OCI-LY1 (cell line): ENCODE results near the gene FBXO8.
"Not testable (repeated sequence)": the region's sequence is repeated elsewhere in the genome, so short reads cannot be mapped to it uniquely, and the experiment has no call there.

Source experiments
- H2AFZ ChIP-seq: fragments of 200-600 bp; sonication (generic), shearing (Covaris generic); 2 replicates; pipeline ENCODE4 v1.6.0; 2014; ENCODE audit warnings: antibody characterized with exemption, mild to moderate bottlenecking, low read length
- H3F3A ChIP-seq: fragments of 200-600 bp; sonication (generic), shearing (Covaris generic); 2 replicates; pipeline ENCODE4 v1.6.0; 2014; ENCODE audit warnings: mild to moderate bottlenecking, antibody characterized with exemption, low read length, moderate library complexity; ENCODE audit not compliant: insufficient read depth
- H3K27ac ChIP-seq: fragments of 200-600 bp; sonication (generic); 2 replicates; pipeline ENCODE4 v1.5.1; 2014; ENCODE audit warnings: low read length, mixed run types, mild to moderate bottlenecking, low read depth; ENCODE audit not compliant: poor library complexity, severe bottlenecking
- H3K27me3 ChIP-seq: fragments of 200-600 bp; sonication (generic); 2 replicates; pipeline ENCODE4 v1.6.0; 2014; ENCODE audit warnings: antibody characterized with exemption, mild to moderate bottlenecking, low read length, moderate library complexity; ENCODE audit not compliant: insufficient read depth
- H3K36me3 ChIP-seq: fragments of 200-600 bp; sonication (generic); 2 replicates; pipeline ENCODE4 v1.6.1; 2014; ENCODE audit warnings: mild to moderate bottlenecking, antibody characterized with exemption, low read length, moderate library complexity, mixed read lengths; ENCODE audit not compliant: insufficient read depth
- H3K4me1 ChIP-seq: fragments of 200-600 bp; sonication (generic); 2 replicates; pipeline ENCODE4 v1.5.1; 2014; ENCODE audit warnings: mild to moderate bottlenecking, low read length, moderate library complexity; ENCODE audit not compliant: insufficient read depth, severe bottlenecking
- H3K4me2 ChIP-seq: fragments of 200-600 bp; sonication (generic), shearing (Covaris generic); 2 replicates; pipeline ENCODE4 v1.6.1; 2014; ENCODE audit warnings: low read length
- H3K4me3 ChIP-seq: fragments of 200-600 bp; sonication (generic); 2 replicates; pipeline ENCODE4 v1.5.1; 2014; ENCODE audit warnings: low read length, low read depth, mild to moderate bottlenecking, mixed read lengths; ENCODE audit not compliant: poor library complexity, severe bottlenecking
- H3K79me2 ChIP-seq: fragments of 200-600 bp; shearing (Covaris generic); 2 replicates; pipeline ENCODE4 v1.6.1; 2016; ENCODE audit warnings: mixed run types, low read length, mixed read lengths; ENCODE audit not compliant: insufficient read depth
- H3K9ac ChIP-seq: fragments of 200-600 bp; sonication (generic), shearing (Covaris generic); 2 replicates; pipeline ENCODE4 v1.6.1; 2014; ENCODE audit warnings: mild to moderate bottlenecking, low read length, mixed read lengths
- H3K9me2 ChIP-seq: fragments of 200-600 bp; sonication (generic), shearing (Covaris generic); 2 replicates; pipeline ENCODE4 v1.6.1; 2014; ENCODE audit warnings: low read depth, mild to moderate bottlenecking, low read length, mixed read lengths
- H3K9me3 ChIP-seq: fragments of 200-600 bp; shearing (Covaris generic); 2 replicates; pipeline ENCODE4 v1.6.1; 2014; ENCODE audit warnings: low read length, mixed read lengths
- H4K20me1 ChIP-seq: fragments of 200-600 bp; sonication (generic), shearing (Covaris generic); 2 replicates; pipeline ENCODE4 v1.6.0; 2016; ENCODE audit warnings: mild to moderate bottlenecking, low read length; ENCODE audit not compliant: insufficient read depth
- CTCF ChIP-seq: fragments of 200-600 bp; sonication (generic), shearing (Covaris generic); IDR thresholded peaks from 2 replicates; pipeline ENCODE4 v1.5.1; 2017; ENCODE audit warnings: mild to moderate bottlenecking, antibody characterized with exemption, low read length, moderate library complexity, mixed read lengths
- EZH2 ChIP-seq: fragments of 200-600 bp; sonication (generic), shearing (Covaris generic); IDR thresholded peaks from 2 replicates; pipeline ENCODE4 v1.8.0; 2017; ENCODE audit warnings: borderline replicate concordance, mixed run types, mild to moderate bottlenecking, antibody characterized with exemption, low read length, moderate library complexity, mixed read lengths

FBXO8 gene

GRCh38 chr4:174303687-174304086 is 20.2 kb upstream of the FBXO8 start:
- Histone ChIP-seq H4K20me1 (no peaks in the 10 kb centered on the region), H3K9me2 (no peaks in the 10 kb centered on the region), H3K36me3 (peaks cover 71% of the 10 kb centered on the region), H3F3A (no peaks in the 10 kb centered on the region), H3K27me3 (no peaks in the 10 kb centered on the region), H3K4me3 (no peak overlapping the region), H3K9me3 (no peaks in the 10 kb centered on the region), H3K4me2 (no peak overlapping the region), H3K79me2 (no peaks in the 10 kb centered on the region), H3K9ac (no peak overlapping the region), H3K4me1 (no peaks in the 10 kb centered on the region), H3K27ac (no peak overlapping the region), H2AFZ (no peak overlapping the region)
- TF ChIP-seq CTCF = no peak
- TF ChIP-seq EZH2 = no peak

- H4K20me1 ChIP-seq, H3K27ac ChIP-seq, H3K4me3 ChIP-seq, H2AFZ ChIP-seq, H3K4me2 ChIP-seq, H3K9ac ChIP-seq, H3K4me1 ChIP-seq, H3K9me2 ChIP-seq, H3F3A ChIP-seq, H3K27me3 ChIP-seq: not testable (repeated sequence)
- Histone ChIP-seq H3K9me3 (peaks cover 16% of the 10 kb centered on the region), H3K79me2 (peaks cover 45% of the 10 kb centered on the region), H3K36me3 (peaks cover 29% of the 10 kb centered on the region)
These were observed 11.7 kb upstream of the FBXO8 start for GRCh38 chr4:174295142-174295541.

- peaks cover 49% of the 10 kb centered on the region for H3K79me2 ChIP-seq
- peaks cover 16% of the 10 kb centered on the region for H3K9me3 ChIP-seq
- not testable (repeated sequence) for H3K9me2 ChIP-seq
These were observed 11.2 kb upstream of the FBXO8 start for GRCh38 chr4:174294641-174295040.

GRCh38 chr4:174292473-174292872 is 9.0 kb upstream of the FBXO8 start:
- Histone ChIP-seq H3K27me3 (no peaks in the 10 kb centered on the region), H3K4me1 (no peaks in the 10 kb centered on the region), H3F3A (no peaks in the 10 kb centered on the region), H3K9me3 (peaks cover 16% of the 10 kb centered on the region), H3K9me2 (no peaks in the 10 kb centered on the region), H4K20me1 (no peaks in the 10 kb centered on the region), H3K9ac (no peak overlapping the region), H3K79me2 (peaks cover 59% of the 10 kb centered on the region), H2AFZ (no peak overlapping the region), H3K4me3 (no peak overlapping the region), H3K4me2 (no peak overlapping the region), H3K27ac (no peak overlapping the region), H3K36me3 (peaks cover 24% of the 10 kb centered on the region)
- no peak for TF ChIP-seq CTCF
- TF ChIP-seq EZH2 = no peak

More at GRCh38 chr4:174294641-174295040, 11.2 kb upstream of the FBXO8 start:
- not testable (repeated sequence) for H4K20me1 ChIP-seq, H3K4me1 ChIP-seq, H3K9ac ChIP-seq, H2AFZ ChIP-seq, H3K4me2 ChIP-seq, H3K27me3 ChIP-seq, H3K4me3 ChIP-seq, H3F3A ChIP-seq, H3K27ac ChIP-seq
- peaks cover 24% of the 10 kb centered on the region for H3K36me3 ChIP-seq
